ENCODE measurements around the gene BRD4.

BRD4 gene

DNA sequence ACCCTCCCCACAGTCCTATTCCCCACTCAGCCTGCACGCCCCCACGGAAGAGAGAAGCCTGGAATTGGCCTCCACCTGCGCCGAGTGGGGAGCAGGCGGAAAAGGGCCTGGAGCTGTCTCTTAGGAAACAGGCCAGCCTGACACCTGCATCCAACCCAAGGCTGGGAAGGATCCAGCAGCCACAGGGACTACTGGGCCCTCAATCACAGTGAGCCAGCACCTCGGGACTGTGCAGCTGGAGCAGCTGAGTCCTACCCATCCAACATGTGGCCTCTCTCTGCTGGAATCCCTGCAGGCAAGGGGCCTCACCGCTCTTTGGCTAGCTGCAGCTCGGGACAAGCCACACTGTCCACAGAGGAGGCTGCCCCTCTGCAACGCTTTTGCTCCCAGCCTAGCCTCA is 91.8 kb downstream of the BRD4 start:
- TF ChIP-seq, protein P1, sequence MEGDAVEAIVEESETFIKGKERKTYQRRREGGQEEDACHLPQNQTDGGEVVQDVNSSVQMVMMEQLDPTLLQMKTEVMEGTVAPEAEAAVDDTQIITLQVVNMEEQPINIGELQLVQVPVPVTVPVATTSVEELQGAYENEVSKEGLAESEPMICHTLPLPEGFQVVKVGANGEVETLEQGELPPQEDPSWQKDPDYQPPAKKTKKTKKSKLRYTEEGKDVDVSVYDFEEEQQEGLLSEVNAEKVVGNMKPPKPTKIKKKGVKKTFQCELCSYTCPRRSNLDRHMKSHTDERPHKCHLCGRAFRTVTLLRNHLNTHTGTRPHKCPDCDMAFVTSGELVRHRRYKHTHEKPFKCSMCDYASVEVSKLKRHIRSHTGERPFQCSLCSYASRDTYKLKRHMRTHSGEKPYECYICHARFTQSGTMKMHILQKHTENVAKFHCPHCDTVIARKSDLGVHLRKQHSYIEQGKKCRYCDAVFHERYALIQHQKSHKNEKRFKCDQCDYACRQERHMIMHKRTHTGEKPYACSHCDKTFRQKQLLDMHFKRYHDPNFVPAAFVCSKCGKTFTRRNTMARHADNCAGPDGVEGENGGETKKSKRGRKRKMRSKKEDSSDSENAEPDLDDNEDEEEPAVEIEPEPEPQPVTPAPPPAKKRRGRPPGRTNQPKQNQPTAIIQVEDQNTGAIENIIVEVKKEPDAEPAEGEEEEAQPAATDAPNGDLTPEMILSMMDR (IDR thresholded peaks at IDR 0.05; ENCODE audit: borderline replicate concordance, control extremely low read depth, extremely low read depth, insufficient read depth, missing control alignments) = no peak
- in situ Hi-C loops (cut with MboI; ENCODE audit: low sequenced_read_pairs, unreplicated experiment) = no loop called here
- no peak for DNase-seq (ENCODE audit: low spot score)

DNA sequence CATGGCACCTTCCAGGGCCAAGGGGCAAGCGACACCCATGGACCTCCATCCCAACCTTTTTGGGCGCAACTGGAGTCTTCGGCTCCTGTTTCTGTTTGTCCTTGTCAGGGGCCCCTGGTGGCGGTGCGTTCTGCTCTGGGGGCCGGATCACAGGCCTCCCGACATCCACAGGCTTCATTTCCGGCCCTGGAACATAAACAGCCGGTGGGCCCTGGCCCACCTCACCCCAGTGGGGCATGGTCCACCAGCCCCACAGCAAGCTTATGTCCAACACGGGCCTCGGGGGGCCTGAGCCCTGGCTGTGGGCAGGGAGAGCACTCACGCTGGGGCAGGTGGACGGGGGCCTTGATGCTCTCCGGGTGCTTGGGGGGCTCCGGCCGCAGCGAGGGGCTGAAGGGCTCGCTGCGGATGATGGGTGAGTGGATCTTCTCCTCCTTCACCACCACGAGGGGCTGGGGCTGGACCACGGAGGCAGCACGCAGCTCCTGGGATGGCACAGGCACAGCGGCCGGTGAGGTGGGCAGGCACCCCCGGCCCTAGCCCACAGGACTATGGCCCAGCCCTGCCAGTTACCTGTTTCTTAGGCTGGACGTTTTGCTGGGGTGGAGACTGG is 92.9 kb downstream of the BRD4 start:
- no peak for DNase-seq (ENCODE audit: low spot score)
- TF ChIP-seq, protein P1 (IDR thresholded peaks at IDR 0.05; ENCODE audit: borderline replicate concordance, control extremely low read depth, extremely low read depth, insufficient read depth, missing control alignments) = no peak
- in situ Hi-C loops (cut with MboI; ENCODE audit: low sequenced_read_pairs, unreplicated experiment) = no loop called here

DNA sequence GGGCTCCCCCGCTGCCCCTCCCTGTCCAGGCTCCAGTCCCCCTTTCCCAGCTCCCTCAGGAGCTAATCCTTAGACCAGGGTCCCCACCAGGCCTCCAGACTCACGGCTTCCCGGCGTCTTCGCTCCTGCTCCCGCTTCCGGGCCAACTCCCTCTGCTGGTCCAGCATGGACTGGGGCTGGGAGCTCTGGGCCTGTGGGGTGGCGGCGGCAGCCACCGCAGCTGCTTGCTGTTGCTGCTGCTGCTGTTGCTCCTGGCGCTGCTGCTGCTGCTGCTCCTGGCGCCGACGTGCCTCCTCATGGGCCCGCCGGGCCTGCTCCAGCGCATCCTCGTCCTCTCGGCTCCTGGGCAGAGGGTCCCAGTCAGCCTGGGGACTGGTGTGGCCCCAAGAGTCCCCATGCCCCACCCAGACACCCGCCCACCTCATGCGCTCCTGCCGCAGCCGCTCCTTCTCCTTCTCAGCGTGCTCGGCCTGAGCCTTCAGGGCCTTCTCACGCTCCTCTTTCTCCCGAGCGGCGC is 93.6 kb downstream of the BRD4 start:
- no peak for DNase-seq (ENCODE audit: low spot score)
- TF ChIP-seq, protein P1 (IDR thresholded peaks at IDR 0.05; ENCODE audit: borderline replicate concordance, control extremely low read depth, extremely low read depth, insufficient read depth, missing control alignments) = no peak
- in situ Hi-C loops (cut with MboI; ENCODE audit: low sequenced_read_pairs, unreplicated experiment) = no loop called here

DNA sequence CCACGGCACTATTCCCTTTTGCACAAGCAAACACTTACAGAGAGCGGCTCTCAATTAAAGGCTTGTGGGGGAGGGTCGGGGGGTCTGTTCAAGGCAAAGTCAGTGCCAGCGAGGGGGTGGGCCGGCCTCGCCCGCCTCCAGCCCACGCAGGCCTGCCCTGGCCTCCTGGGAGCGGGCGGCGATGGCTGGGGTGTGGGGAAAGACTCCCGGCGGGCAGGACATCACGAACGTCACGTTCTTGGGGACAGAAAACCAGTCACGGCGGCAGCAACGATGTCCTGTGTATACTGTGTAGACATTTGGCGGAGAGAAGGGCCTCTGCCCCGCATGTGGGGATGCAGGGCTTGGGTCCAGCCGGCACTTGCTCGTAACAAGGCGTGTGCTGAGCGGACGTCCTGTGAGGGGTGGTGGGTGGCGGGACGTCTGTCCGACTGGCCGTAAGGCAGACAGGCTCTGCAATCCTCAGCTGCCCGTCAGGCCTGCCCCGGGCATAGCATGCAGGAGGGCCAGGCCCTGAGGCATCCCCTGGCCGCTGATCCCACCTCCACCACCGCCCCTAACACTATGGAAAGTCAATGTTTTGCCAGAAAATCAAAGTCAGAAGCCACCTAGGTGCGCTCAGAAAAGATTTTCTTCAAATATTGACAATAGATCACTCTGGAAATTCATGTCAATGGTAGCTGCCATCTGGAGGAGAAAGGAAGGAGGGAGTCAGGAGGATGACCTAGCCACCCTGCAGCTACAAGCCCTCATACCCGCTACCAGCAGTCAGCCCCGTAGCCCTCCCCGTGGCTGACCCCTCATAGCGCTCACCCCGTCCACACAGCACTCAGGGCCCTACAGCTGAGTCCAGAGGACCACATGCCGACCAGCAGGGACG is 94.3 kb downstream of the BRD4 start:
- no peak for DNase-seq (ENCODE audit: low spot score)
- TF ChIP-seq, protein P1 (IDR thresholded peaks at IDR 0.05; ENCODE audit: borderline replicate concordance, control extremely low read depth, extremely low read depth, insufficient read depth, missing control alignments) = no peak
- in situ Hi-C loops (cut with MboI; ENCODE audit: low sequenced_read_pairs, unreplicated experiment) = no loop called here

DNA sequence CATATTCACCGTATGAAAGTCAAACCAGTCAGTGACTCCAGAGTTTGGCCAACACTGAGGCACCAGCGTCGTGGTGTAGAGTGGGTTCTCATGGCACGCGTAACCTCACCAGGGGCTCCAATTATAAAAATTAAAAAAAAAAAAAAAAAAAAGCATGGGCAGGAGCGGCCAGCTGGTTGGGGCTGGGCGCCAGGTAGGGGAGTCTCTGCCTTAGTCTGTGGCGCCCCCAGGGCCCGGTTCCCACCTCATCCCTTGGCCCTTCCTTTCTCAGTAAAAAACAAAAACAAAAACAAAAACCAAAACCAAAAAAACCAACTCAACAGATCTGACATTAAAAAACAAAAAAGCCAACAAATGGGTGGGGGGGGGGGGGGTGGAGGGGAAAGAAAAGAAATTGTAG is 95.5 kb downstream of the BRD4 start:
- DNase-seq (ENCODE audit: low spot score) = no peak
- TF ChIP-seq, protein P1 (IDR thresholded peaks at IDR 0.05; ENCODE audit: borderline replicate concordance, control extremely low read depth, extremely low read depth, insufficient read depth, missing control alignments) = no peak
- in situ Hi-C loops (cut with MboI; ENCODE audit: low sequenced_read_pairs, unreplicated experiment) = no loop called here

DNA sequence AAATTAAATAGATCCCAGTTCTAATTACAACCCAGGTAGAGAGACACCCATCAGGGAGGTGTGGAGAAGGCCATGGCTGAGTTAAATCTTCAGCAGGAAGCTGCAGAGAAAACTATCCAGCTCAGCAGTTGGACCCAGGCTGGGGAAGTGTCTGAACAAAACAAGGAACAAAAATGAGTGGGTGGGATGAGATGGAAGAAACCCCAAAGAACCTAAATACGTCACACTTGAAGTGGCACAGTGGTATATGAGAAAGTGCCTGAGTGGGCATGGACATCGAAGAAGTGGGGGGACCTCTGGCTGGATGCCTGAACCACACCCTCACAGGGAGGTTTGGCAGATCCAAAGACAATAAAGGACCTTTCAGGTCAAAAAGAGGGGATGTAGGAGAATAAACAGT is 96.6 kb downstream of the BRD4 start:
- in situ Hi-C loops (cut with MboI; ENCODE audit: low sequenced_read_pairs, unreplicated experiment) = no loop called here
- TF ChIP-seq, protein P1 (IDR thresholded peaks at IDR 0.05; ENCODE audit: borderline replicate concordance, control extremely low read depth, extremely low read depth, insufficient read depth, missing control alignments) = no peak
- DNase-seq (ENCODE audit: low spot score) = no peak

Measured in GM13976 (cell line).